Endothelial cell (in vitro differentiated cells): Measurements from ENCODE around the gene PAPOLA. TPM values are rescaled to one million over a fixed set of nuclear protein-coding genes. Genes with fewer than 3 reads are reported as not detected.

ENCODE experiments used
- DNase-seq: peaks from one replicate; pipeline ENCODE4 v3.0.0; 2021; ENCODE audit warnings: low spot score
- H3K27ac Mint-ChIP-seq: one replicate; pipeline ENCODE4 v1.8.0; 2021; ENCODE audit warnings: mixed read lengths, inconsistent platforms; ENCODE audit not compliant: unreplicated experiment
- H3K27me3 Mint-ChIP-seq: one replicate; pipeline ENCODE4 v1.8.0; 2021; ENCODE audit warnings: mild to moderate bottlenecking, moderate library complexity, mixed read lengths, inconsistent platforms; ENCODE audit not compliant: unreplicated experiment
- H3K36me3 Mint-ChIP-seq: one replicate; pipeline ENCODE4 v1.8.0; 2021; ENCODE audit warnings: mild to moderate bottlenecking, low read depth, mixed read lengths, inconsistent platforms; ENCODE audit not compliant: unreplicated experiment
- H3K4me1 Mint-ChIP-seq: one replicate; pipeline ENCODE4 v1.8.0; 2021; ENCODE audit warnings: mild to moderate bottlenecking, mixed read lengths, inconsistent platforms; ENCODE audit not compliant: unreplicated experiment
- H3K4me3 Mint-ChIP-seq: one replicate; pipeline ENCODE4 v1.8.0; 2021; ENCODE audit warnings: mild to moderate bottlenecking, mixed read lengths, inconsistent platforms; ENCODE audit not compliant: unreplicated experiment
- H3K9me3 Mint-ChIP-seq: one replicate; pipeline ENCODE4 v1.8.0; 2021; ENCODE audit warnings: mixed read lengths, inconsistent platforms; ENCODE audit not compliant: unreplicated experiment
- total RNA-seq: library from RNA; stranded (reverse); fragmentation: NEBNext Ultra II Directional; extraction: Animal tissue kit (Norgen Biotek cat#: 25700); gene quantifications from one replicate; pipeline ENCODE4 v1.2.1, GENCODE V29; 2021; ENCODE audit not compliant: unreplicated experiment
- TF ChIP-seq, protein P1 (sequence below): fragments of 200-600 bp; sonication (generic); IDR thresholded peaks from one replicate; pipeline ENCODE4 v1.5.0; 2021; ENCODE audit warnings: antibody characterized with exemption; ENCODE audit not compliant: unreplicated experiment

Gene PAPOLA
- total RNA-seq, 1 donor from 2014 or later, result 161 TPM

DNA sequence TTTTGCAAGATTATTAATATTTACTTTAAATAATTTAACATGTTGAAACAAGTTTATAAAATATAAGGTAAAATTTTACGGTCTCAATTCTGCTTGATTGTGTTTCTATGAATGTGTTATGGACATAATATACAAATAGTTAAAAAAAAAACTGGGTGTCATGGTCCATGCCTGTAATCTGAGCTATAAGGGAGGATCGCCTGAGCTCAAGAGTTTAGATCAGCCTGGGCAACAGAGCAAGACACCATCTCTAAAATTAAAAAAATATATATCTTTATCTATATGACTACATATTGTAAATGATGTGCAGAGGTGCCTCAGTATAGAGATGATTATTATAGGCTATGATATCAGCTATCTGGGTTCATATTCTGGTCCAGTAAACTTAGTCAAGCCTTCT lies 9.9 kb downstream of the PAPOLA start:
- H3K27me3 Mint-ChIP-seq, result no peaks in the 10 kb centered on the region

GRCh38 chr14:96512602-96513397 lies 10.6 kb downstream of the PAPOLA start:
- no peak for DNase-seq
- Mint-ChIP-seq H3K36me3 (no peaks in the 10 kb centered on the region), H3K27me3 (no peaks in the 10 kb centered on the region), H3K9me3 (no peaks in the 10 kb centered on the region), H3K4me1 (peaks cover 30% of the 10 kb centered on the region), H3K4me3 (no peak overlapping the region), H3K27ac (no peak overlapping the region)
- TF ChIP-seq, protein P1, sequence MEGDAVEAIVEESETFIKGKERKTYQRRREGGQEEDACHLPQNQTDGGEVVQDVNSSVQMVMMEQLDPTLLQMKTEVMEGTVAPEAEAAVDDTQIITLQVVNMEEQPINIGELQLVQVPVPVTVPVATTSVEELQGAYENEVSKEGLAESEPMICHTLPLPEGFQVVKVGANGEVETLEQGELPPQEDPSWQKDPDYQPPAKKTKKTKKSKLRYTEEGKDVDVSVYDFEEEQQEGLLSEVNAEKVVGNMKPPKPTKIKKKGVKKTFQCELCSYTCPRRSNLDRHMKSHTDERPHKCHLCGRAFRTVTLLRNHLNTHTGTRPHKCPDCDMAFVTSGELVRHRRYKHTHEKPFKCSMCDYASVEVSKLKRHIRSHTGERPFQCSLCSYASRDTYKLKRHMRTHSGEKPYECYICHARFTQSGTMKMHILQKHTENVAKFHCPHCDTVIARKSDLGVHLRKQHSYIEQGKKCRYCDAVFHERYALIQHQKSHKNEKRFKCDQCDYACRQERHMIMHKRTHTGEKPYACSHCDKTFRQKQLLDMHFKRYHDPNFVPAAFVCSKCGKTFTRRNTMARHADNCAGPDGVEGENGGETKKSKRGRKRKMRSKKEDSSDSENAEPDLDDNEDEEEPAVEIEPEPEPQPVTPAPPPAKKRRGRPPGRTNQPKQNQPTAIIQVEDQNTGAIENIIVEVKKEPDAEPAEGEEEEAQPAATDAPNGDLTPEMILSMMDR, result no peak

More for the DNA sequence above, 9.9 kb downstream of the PAPOLA start:
- no peak overlapping the region for H3K27ac Mint-ChIP-seq
- H3K36me3 Mint-ChIP-seq, result no peaks in the 10 kb centered on the region
- TF ChIP-seq, protein P1, result no peak
- peaks cover 29% of the 10 kb centered on the region for H3K4me1 Mint-ChIP-seq
- DNase-seq, result no peak
- H3K9me3 Mint-ChIP-seq, result no peaks in the 10 kb centered on the region
- H3K4me3 Mint-ChIP-seq, result no peak overlapping the region

DNA sequence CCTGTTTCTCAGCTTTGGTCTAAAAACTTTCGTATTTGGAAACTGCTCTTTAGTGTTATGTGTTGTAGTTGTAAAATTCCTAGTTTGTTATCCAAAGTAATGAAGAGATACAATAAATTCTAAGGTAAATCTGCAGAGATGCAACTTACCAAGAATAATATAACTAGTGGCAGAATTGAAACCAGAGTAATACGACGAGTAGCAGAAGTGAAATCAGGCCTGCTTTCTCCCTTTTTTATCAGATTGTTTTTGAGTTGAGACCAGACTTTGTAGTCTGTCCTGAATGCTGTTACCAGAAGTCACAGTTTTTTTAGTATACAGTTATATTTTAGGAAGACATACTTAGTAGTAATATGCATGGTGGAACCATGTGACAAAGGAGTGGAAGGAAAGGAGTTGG lies 12.5 kb downstream of the PAPOLA start:
- Mint-ChIP-seq H3K9me3 (no peaks in the 10 kb centered on the region), H3K4me1 (peaks cover 28% of the 10 kb centered on the region), H3K27me3 (no peaks in the 10 kb centered on the region), H3K36me3 (no peaks in the 10 kb centered on the region), H3K4me3 (no peak overlapping the region), H3K27ac (no peak overlapping the region)
- no peak for DNase-seq
- TF ChIP-seq, protein P1, result no peak

- H3K4me1 Mint-ChIP-seq, result peaks cover 28% of the 10 kb centered on the region
- TF ChIP-seq, protein P1, result no peak
- no peak for DNase-seq
- no peaks in the 10 kb centered on the region for H3K9me3 Mint-ChIP-seq
- no peaks in the 10 kb centered on the region for H3K27me3 Mint-ChIP-seq
- H3K36me3 Mint-ChIP-seq, result no peaks in the 10 kb centered on the region
- no peak overlapping the region for H3K4me3 Mint-ChIP-seq
- no peak overlapping the region for H3K27ac Mint-ChIP-seq
These were observed 13.5 kb downstream of the PAPOLA start for GRCh38 chr14:96515731-96516130.

GRCh38 chr14:96516351-96516750 lies 14.2 kb downstream of the PAPOLA start:
- Mint-ChIP-seq H3K27me3 (no peaks in the 10 kb centered on the region), H3K4me1 (peaks cover 28% of the 10 kb centered on the region), H3K36me3 (no peaks in the 10 kb centered on the region), H3K27ac (peak overlapping the region; percentile 74), H3K9me3 (no peaks in the 10 kb centered on the region), H3K4me3 (no peak overlapping the region)
- no peak for DNase-seq
- TF ChIP-seq, protein P1, result no peak
